GM06990 (cell line): ENCODE data around the gene FAM171A1.

Source experiments
- DNase-seq: peaks from one replicate; pipeline ENCODE4 v3.0.0-alpha.2; 2011; ENCODE audit not compliant: insufficient read length; ENCODE audit errors: extremely low read depth
- H3K27me3 ChIP-seq: replicated peaks from 2 replicates; pipeline ENCODE4 v1.6.0; 2011; ENCODE audit warnings: low read length; ENCODE audit not compliant: control insufficient read depth, insufficient read depth
- H3K36me3 ChIP-seq: 2 replicates; pipeline ENCODE4 v1.5.1; 2011; ENCODE audit warnings: low read length; ENCODE audit not compliant: control insufficient read depth, insufficient read depth
- H3K4me3 ChIP-seq: replicated peaks from 2 replicates; pipeline ENCODE4 v1.5.1; 2011; ENCODE audit warnings: low read depth, mild to moderate bottlenecking, control low read depth, low read length
- CTCF ChIP-seq: IDR thresholded peaks from 2 replicates; pipeline ENCODE4 v1.5.1; 2011; ENCODE audit warnings: low read length, control low read depth, mild to moderate bottlenecking, inconsistent platforms; ENCODE audit not compliant: insufficient read depth, poor library complexity, severe bottlenecking

The FAM171A1 gene

GRCh38 chr10:15266117-15266516, 105.0 kb downstream of the FAM171A1 start:
- Histone ChIP-seq H3K4me3 (no peak overlapping the region), H3K27me3 (no peaks in the 10 kb centered on the region; the same call in 1 of the 2 replicates), H3K36me3 (no peaks in the 10 kb centered on the region)
- no peak for TF ChIP-seq CTCF
- no peak for DNase-seq

- H3K36me3 ChIP-seq = no peaks in the 10 kb centered on the region
- H3K27me3 ChIP-seq = no peaks in the 10 kb centered on the region; the same call in 1 of the 2 replicates
- DNase-seq = no peak
- H3K4me3 ChIP-seq = no peak overlapping the region
- no peak for TF ChIP-seq CTCF
Observed at GRCh38 chr10:15265558-15265957, 105.5 kb downstream of the FAM171A1 start.

- no peak overlapping the region for H3K4me3 ChIP-seq
- no peak for DNase-seq
- no peaks in the 10 kb centered on the region for H3K36me3 ChIP-seq
- no peaks in the 10 kb centered on the region; the same call in 1 of the 2 replicates for H3K27me3 ChIP-seq
- TF ChIP-seq CTCF = no peak
Observed at GRCh38 chr10:15265056-15265455, 106.0 kb downstream of the FAM171A1 start.

GRCh38 chr10:15263657-15264323, 107.3 kb downstream of the FAM171A1 start:
- Histone ChIP-seq H3K4me3 (no peak overlapping the region), H3K36me3 (no peaks in the 10 kb centered on the region), H3K27me3 (no peaks in the 10 kb centered on the region; the same call in 1 of the 2 replicates)
- no peak for DNase-seq
- TF ChIP-seq CTCF = no peak

GRCh38 chr10:15262036-15262713, 108.9 kb downstream of the FAM171A1 start:
- DNase-seq = no peak
- no peaks in the 10 kb centered on the region; the same call in 1 of the 2 replicates for H3K27me3 ChIP-seq
- no peak for TF ChIP-seq CTCF
- H3K4me3 ChIP-seq = no peak overlapping the region
- no peaks in the 10 kb centered on the region for H3K36me3 ChIP-seq
